ENCODE measurements around the gene NMNAT2.

GRCh38 chr1:183303323-183303645 lies 114.9 kb downstream of the NMNAT2 start:
- TF ChIP-seq CTCF (IDR thresholded peaks at IDR 0.05) (no peak), POLR2A (IDR thresholded peaks at IDR 0.05) (no peak), EP300 (IDR thresholded peaks at IDR 0.05) (no peak)

All from ovary (tissue), 3 donors.